Parathyroid adenoma (tissue), 2 donors: ENCODE results near the gene IMMP2L.

Source experiments
- H2AFZ ChIP-seq: fragments of 300-600 bp; sonication (generic); one replicate; pipeline ENCODE4 v1.7.0; 2017; ENCODE audit warnings: antibody characterized with exemption, mild to moderate bottlenecking
- H3K27ac ChIP-seq: fragments of 300-600 bp; sonication (generic); one replicate; pipeline ENCODE4 v1.7.0; 2017
- H3K27me3 ChIP-seq: fragments of 300-600 bp; sonication (generic); one replicate; pipeline ENCODE4 v1.7.0; 2017; ENCODE audit warnings: low read length; ENCODE audit not compliant: control insufficient read depth, insufficient read depth
- H3K36me3 ChIP-seq: fragments of 300-600 bp; sonication (generic); one replicate; pipeline ENCODE4 v1.7.0; 2017; ENCODE audit warnings: low read length; ENCODE audit not compliant: control insufficient read depth, insufficient read depth
- H3K4me1 ChIP-seq: fragments of 300-600 bp; sonication (generic); one replicate; pipeline ENCODE4 v1.7.0; 2017; ENCODE audit warnings: control low read depth
- H3K4me2 ChIP-seq: fragments of 300-600 bp; sonication (generic); one replicate; pipeline ENCODE4 v1.7.0; 2017; ENCODE audit warnings: low read length
- H3K4me3 ChIP-seq: fragments of 300-600 bp; sonication (generic); one replicate; pipeline ENCODE4 v1.7.0; 2017; ENCODE audit warnings: low read depth, low read length
- H3K79me2 ChIP-seq: fragments of 300-600 bp; sonication (generic); one replicate; pipeline ENCODE4 v1.7.0; 2017; ENCODE audit warnings: control low read depth
- H3K9ac ChIP-seq: fragments of 300-600 bp; sonication (generic); one replicate; pipeline ENCODE4 v1.7.0; 2017; ENCODE audit warnings: mild to moderate bottlenecking
- H3K9me3 ChIP-seq: fragments of 300-600 bp; sonication (generic); one replicate; pipeline ENCODE4 v1.7.0; 2017; ENCODE audit warnings: low read length; ENCODE audit not compliant: control insufficient read depth
- CTCF ChIP-seq: fragments of 300-600 bp; sonication (generic); IDR thresholded peaks from one replicate; pipeline ENCODE4 v1.7.0; 2017; ENCODE audit warnings: antibody characterized with exemption, mild to moderate bottlenecking
- donor health status: primary hyperparathyroidism.

The IMMP2L gene

DNA sequence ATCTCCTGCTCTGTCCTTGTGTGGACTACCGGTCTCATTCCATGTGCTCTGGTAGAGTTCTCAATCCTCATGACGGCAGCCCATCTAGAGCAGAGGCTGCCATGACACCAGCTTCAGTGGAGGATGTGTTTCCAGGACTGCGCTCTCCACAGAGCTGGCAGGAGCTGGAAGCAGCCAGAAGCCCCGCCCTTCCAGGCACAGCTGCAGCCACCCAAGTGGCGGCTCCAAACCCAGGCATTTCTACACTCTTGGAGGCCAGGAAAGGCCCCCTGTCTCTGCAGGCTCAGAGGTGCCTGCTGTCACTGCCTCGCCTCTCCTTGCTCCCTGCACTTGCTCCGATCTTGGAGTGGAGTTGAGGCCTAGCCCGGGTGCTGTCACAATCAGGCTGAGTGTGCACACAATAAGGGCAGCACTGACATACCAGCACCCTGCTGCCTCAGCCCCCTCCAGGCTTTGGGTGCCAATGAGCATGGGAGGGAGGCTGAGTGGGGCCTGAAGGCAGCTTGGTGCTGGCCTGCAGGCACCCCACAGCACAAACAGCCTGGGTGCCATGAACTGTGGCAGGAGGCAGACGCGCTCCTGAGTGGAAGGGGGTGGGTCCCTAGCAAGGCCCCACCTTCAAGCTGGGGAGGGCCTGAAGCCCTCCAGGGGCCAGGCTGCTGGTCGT is 349.3 kb downstream of the IMMP2L start:
- Histone ChIP-seq H3K9me3 (no peaks in the 10 kb centered on the region), H3K27ac (no peak overlapping the region), H2AFZ (no peak overlapping the region), H3K4me2 (no peak overlapping the region), H3K4me3 (no peak overlapping the region), H3K79me2 (no peaks in the 10 kb centered on the region), H3K27me3 (no peaks in the 10 kb centered on the region), H3K4me1 (no peaks in the 10 kb centered on the region), H3K9ac (no peak overlapping the region), H3K36me3 (no peaks in the 10 kb centered on the region)
- TF ChIP-seq CTCF, result no peak

DNA sequence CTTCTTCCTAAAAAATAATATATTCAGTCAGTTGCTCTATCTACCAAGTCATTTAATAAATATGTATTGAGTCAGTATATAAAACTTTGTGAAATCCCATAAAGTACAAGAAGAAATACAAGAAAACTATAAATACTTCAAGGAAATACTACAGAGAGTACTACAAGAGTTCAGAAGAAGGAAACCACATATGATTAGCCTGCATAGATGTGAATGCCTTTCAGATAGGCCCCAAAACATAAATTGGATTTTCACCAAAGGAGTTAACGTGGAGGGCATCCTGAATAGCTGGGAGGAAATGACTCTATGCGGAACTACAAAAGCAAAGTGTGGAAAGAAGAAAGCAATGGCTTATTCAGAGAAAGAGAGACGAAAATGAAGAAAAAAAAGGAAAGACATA is 351.3 kb downstream of the IMMP2L start:
- Histone ChIP-seq H2AFZ (no peak overlapping the region), H3K4me3 (no peak overlapping the region), H3K9me3 (no peaks in the 10 kb centered on the region), H3K4me1 (no peaks in the 10 kb centered on the region), H3K27ac (no peak overlapping the region), H3K9ac (no peak overlapping the region), H3K4me2 (no peak overlapping the region), H3K36me3 (no peaks in the 10 kb centered on the region), H3K79me2 (no peaks in the 10 kb centered on the region), H3K27me3 (no peaks in the 10 kb centered on the region)
- no peak for TF ChIP-seq CTCF

GRCh38 chr7:111210043-111210442 is 352.2 kb downstream of the IMMP2L start:
- Histone ChIP-seq H3K27ac (no peak overlapping the region), H3K79me2 (no peaks in the 10 kb centered on the region), H3K4me1 (no peaks in the 10 kb centered on the region), H3K27me3 (no peaks in the 10 kb centered on the region), H3K4me2 (no peak overlapping the region), H3K36me3 (no peaks in the 10 kb centered on the region), H3K9me3 (no peaks in the 10 kb centered on the region), H3K9ac (no peak overlapping the region), H2AFZ (no peak overlapping the region), H3K4me3 (no peak overlapping the region)
- TF ChIP-seq CTCF, result no peak

GRCh38 chr7:111205251-111205650 is 357.0 kb downstream of the IMMP2L start:
- no peak overlapping the region for H3K27ac ChIP-seq
- H3K4me2 ChIP-seq, result no peak overlapping the region
- no peak for TF ChIP-seq CTCF
- H3K36me3 ChIP-seq, result no peaks in the 10 kb centered on the region
- no peak overlapping the region for H2AFZ ChIP-seq
- H3K9ac ChIP-seq, result no peak overlapping the region
- H3K9me3 ChIP-seq, result no peaks in the 10 kb centered on the region
- H3K4me3 ChIP-seq, result no peak overlapping the region
- H3K4me1 ChIP-seq, result no peaks in the 10 kb centered on the region
- H3K79me2 ChIP-seq, result no peaks in the 10 kb centered on the region
- H3K27me3 ChIP-seq, result no peaks in the 10 kb centered on the region

- no peaks in the 10 kb centered on the region for H3K36me3 ChIP-seq
- no peak overlapping the region for H3K4me3 ChIP-seq
- H3K4me1 ChIP-seq, result no peaks in the 10 kb centered on the region
- no peak for TF ChIP-seq CTCF
- H3K9me3 ChIP-seq, result no peaks in the 10 kb centered on the region
- no peaks in the 10 kb centered on the region for H3K79me2 ChIP-seq
- H2AFZ ChIP-seq, result no peak overlapping the region
- no peak overlapping the region for H3K4me2 ChIP-seq
- H3K9ac ChIP-seq, result no peak overlapping the region
- no peaks in the 10 kb centered on the region for H3K27me3 ChIP-seq
- no peak overlapping the region for H3K27ac ChIP-seq
Measured at GRCh38 chr7:111202321-111202720, 360.0 kb downstream of the IMMP2L start.
